Measurements from ENCODE around the gene ZNF569.
A peak's percentile ranks its signal among the peaks of the same experiment; 100 is the strongest.
"Not testable (repeated sequence)": the region's sequence is repeated elsewhere in the genome, so short reads cannot be mapped to it uniquely, and the experiment has no call there.

Gene ZNF569

GRCh38 chr19:37389234-37389633, 78.0 kb downstream of the ZNF569 start:
- Histone ChIP-seq H3F3A (ENCODE audit: insufficient read depth) (no peaks in the 10 kb centered on the region), H3K27me3 (ENCODE audit: low read length) (no peaks in the 10 kb centered on the region)

DNA sequence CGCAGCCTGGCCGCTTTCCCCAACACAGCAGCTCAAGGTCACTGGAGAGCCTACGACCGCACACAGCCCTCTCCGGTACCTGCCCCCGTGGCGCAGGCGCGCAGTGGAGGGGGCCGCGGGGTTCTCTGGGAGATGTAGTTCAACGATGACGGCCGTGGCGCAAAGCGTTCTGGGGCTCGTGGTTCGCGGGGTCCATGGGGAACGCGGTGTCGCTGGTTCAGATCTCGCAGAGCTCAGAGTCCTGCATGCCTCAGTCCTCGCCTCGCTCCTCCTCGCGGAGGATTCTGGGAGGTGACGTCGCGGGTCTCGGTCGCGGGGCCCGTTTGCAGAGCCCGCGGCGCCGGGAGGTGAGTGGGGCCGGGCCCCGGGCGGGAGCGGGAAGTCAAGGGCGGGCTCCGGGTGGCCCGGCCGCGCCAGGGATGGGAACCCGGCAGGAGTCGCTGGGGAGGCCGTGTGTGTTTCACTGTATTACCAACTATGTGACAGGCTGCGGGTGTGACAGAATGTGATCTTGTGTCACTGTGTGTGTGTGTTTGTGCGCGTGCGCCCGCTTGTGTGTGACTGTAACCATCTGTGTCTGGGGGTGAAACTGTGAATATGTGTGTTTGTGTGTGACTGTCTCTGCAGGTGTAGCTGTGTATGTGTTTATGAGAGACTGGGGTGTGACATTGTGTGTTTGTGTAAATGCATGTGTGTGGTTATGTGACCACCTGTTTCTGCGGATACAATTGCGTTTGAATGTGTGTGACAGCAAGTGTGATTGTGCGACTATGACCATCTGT, 96.2 kb downstream of the ZNF569 start, which contains the start of gene ZNF527:
ZNF527 (plus strand) TSS at position 220 of the 782 bp plus-strand sequence. CDS start 3,100 bp downstream, outside the sequence.
- Histone ChIP-seq H3K9ac (ENCODE audit: low read length) (peak within 1 kb of the TSS; percentile 76), H3K9me3 (ENCODE audit: insufficient read depth, low read length) (peaks cover 2% of the 10 kb centered on the region; the same call in 1 of the 2 replicates), H4K20me1 (ENCODE audit: low read depth, low read length) (no peaks in the 10 kb centered on the region), H3K9me2 (replicated peaks; ENCODE audit: insufficient read depth, low read length) (no peaks in the 10 kb centered on the region), H2AFZ (ENCODE audit: low read depth, low read length, severe bottlenecking) (peak within 1 kb of the TSS; percentile 89), H3K27me3 (ENCODE audit: low read length) (no peaks in the 10 kb centered on the region), H3K4me2 (ENCODE audit: low read depth, low read length, poor library complexity, severe bottlenecking) (peak within 1 kb of the TSS; percentile 89), H3K79me2 (ENCODE audit: insufficient read depth, low read length) (peaks cover 9% of the 10 kb centered on the region), H3K4me3 (ENCODE audit: insufficient read depth, low read length, poor library complexity, severe bottlenecking) (peak within 1 kb of the TSS; percentile 80), H3F3A (ENCODE audit: insufficient read depth) (no peaks in the 10 kb centered on the region), H3K27ac (ENCODE audit: low read depth, low read length) (peak within 1 kb of the TSS; percentile 61), H3K36me3 (ENCODE audit: low read length) (peaks cover 25% of the 10 kb centered on the region)
- no peak for TF ChIP-seq EZH2phosphoT487 (conservative IDR thresholded peaks at IDR 0.05; ENCODE audit: low read length)
- no peak for TF ChIP-seq CTCF (IDR thresholded peaks at IDR 0.05; ENCODE audit: insufficient read depth, low read length, poor library complexity, severe bottlenecking)

More at GRCh38 chr19:37389234-37389633, 78.0 kb downstream of the ZNF569 start:
- Histone ChIP-seq H3K9me2 (replicated peaks; ENCODE audit: insufficient read depth, low read length) (no peaks in the 10 kb centered on the region), H3K36me3 (ENCODE audit: low read length) (peaks cover 56% of the 10 kb centered on the region), H3K4me2 (ENCODE audit: low read depth, low read length, poor library complexity, severe bottlenecking) (no peak overlapping the region), H3K4me3 (ENCODE audit: insufficient read depth, low read length, poor library complexity, severe bottlenecking) (no peak overlapping the region), H2AFZ (ENCODE audit: low read depth, low read length, severe bottlenecking) (no peak overlapping the region), H3K79me2 (ENCODE audit: insufficient read depth, low read length) (no peaks in the 10 kb centered on the region), H4K20me1 (ENCODE audit: low read depth, low read length) (no peaks in the 10 kb centered on the region), H3K9me3 (ENCODE audit: insufficient read depth, low read length) (peaks cover 57% of the 10 kb centered on the region; the same call in 1 of the 2 replicates), H3K9ac (ENCODE audit: low read length) (no peak overlapping the region), H3K27ac (ENCODE audit: low read depth, low read length) (no peak overlapping the region)
- no peak for TF ChIP-seq CTCF (IDR thresholded peaks at IDR 0.05; ENCODE audit: insufficient read depth, low read length, poor library complexity, severe bottlenecking)
- TF ChIP-seq EZH2phosphoT487 (conservative IDR thresholded peaks at IDR 0.05; ENCODE audit: low read length): no peak

GRCh38 chr19:37370386-37370879, 96.8 kb downstream of the ZNF569 start:
- H3K36me3 ChIP-seq (ENCODE audit: low read length): peaks cover 21% of the 10 kb centered on the region
- H3K27ac ChIP-seq (ENCODE audit: low read depth, low read length): peak overlapping the region; percentile 46
- peak overlapping the region; percentile 72 for H3K4me3 ChIP-seq (ENCODE audit: insufficient read depth, low read length, poor library complexity, severe bottlenecking)
- H3K9ac ChIP-seq (ENCODE audit: low read length): peak overlapping the region; percentile 76
- H2AFZ ChIP-seq (ENCODE audit: low read depth, low read length, severe bottlenecking): peak overlapping the region; percentile 79
- not testable (repeated sequence) for H3K9me2 ChIP-seq (replicated peaks; ENCODE audit: insufficient read depth, low read length); H3K9me3 ChIP-seq (ENCODE audit: insufficient read depth, low read length); H3K79me2 ChIP-seq (ENCODE audit: insufficient read depth, low read length); H4K20me1 ChIP-seq (ENCODE audit: low read depth, low read length); H3K27me3 ChIP-seq (ENCODE audit: low read length); H3F3A ChIP-seq (ENCODE audit: insufficient read depth)
- peak overlapping the region; percentile 89 for H3K4me2 ChIP-seq (ENCODE audit: low read depth, low read length, poor library complexity, severe bottlenecking)

GRCh38 chr19:37362733-37363132, 104.5 kb downstream of the ZNF569 start:
- Histone ChIP-seq H3K9ac (ENCODE audit: low read length) (no peak overlapping the region), H4K20me1 (ENCODE audit: low read depth, low read length) (no peaks in the 10 kb centered on the region), H3K9me2 (replicated peaks; ENCODE audit: insufficient read depth, low read length) (no peaks in the 10 kb centered on the region), H3K4me3 (ENCODE audit: insufficient read depth, low read length, poor library complexity, severe bottlenecking) (no peak overlapping the region), H3K36me3 (ENCODE audit: low read length) (peaks cover 50% of the 10 kb centered on the region), H3K27me3 (ENCODE audit: low read length) (no peaks in the 10 kb centered on the region), H3F3A (ENCODE audit: insufficient read depth) (no peaks in the 10 kb centered on the region), H3K27ac (ENCODE audit: low read depth, low read length) (no peak overlapping the region), H2AFZ (ENCODE audit: low read depth, low read length, severe bottlenecking) (no peak overlapping the region), H3K79me2 (ENCODE audit: insufficient read depth, low read length) (no peaks in the 10 kb centered on the region), H3K9me3 (ENCODE audit: insufficient read depth, low read length) (peaks cover 38% of the 10 kb centered on the region; the same call in 1 of the 2 replicates), H3K4me2 (ENCODE audit: low read depth, low read length, poor library complexity, severe bottlenecking) (no peak overlapping the region)
- TF ChIP-seq CTCF (IDR thresholded peaks at IDR 0.05; ENCODE audit: insufficient read depth, low read length, poor library complexity, severe bottlenecking): no peak
- TF ChIP-seq EZH2phosphoT487 (conservative IDR thresholded peaks at IDR 0.05; ENCODE audit: low read length): no peak
